GM23338 (cell line): ENCODE measurements around the gene IL6. TPM values are rescaled to one million over a fixed set of nuclear protein-coding genes. Genes with fewer than 3 reads are reported as not detected.

Experiments
- ATAC-seq: fragments of 200-7000 bp; cut with Tn5 transposase; 3 replicates; pipeline ENCODE4 v1.9.1; 2020
- DNase-seq: peaks from one replicate; pipeline ENCODE4 v3.0.0-alpha.2; 2015; ENCODE audit warnings: low spot score
- H2AFZ ChIP-seq: fragments of 200-600 bp; sonication (generic); 2 replicates; pipeline ENCODE4 v1.8.0; 2016; ENCODE audit warnings: antibody characterized with exemption, mild to moderate bottlenecking, moderate library complexity
- H3F3A ChIP-seq: fragments of 200-600 bp; sonication (generic); replicated peaks from 2 replicates; pipeline ENCODE4 v1.8.0; 2017; ENCODE audit warnings: antibody characterized with exemption, mixed run types, low read depth
- H3K27ac ChIP-seq: fragments of 200-600 bp; sonication (generic); 2 replicates; pipeline ENCODE4 v1.6.1; 2016; ENCODE audit warnings: low read depth
- H3K27me3 ChIP-seq: fragments of 200-600 bp; sonication (generic); 2 replicates; pipeline ENCODE4 v1.8.0; 2016; ENCODE audit warnings: mild to moderate bottlenecking, mixed run types, moderate library complexity; ENCODE audit not compliant: insufficient read depth
- H3K36me3 ChIP-seq: fragments of 200-600 bp; sonication (generic); 2 replicates; pipeline ENCODE4 v1.8.0; 2016; ENCODE audit warnings: mild to moderate bottlenecking; ENCODE audit not compliant: insufficient read depth
- H3K4me1 ChIP-seq: fragments of 200-600 bp; sonication (generic); 2 replicates; pipeline ENCODE4 v1.8.0; 2016; ENCODE audit warnings: mild to moderate bottlenecking, moderate library complexity; ENCODE audit not compliant: insufficient read depth
- H3K4me2 ChIP-seq: fragments of 200-600 bp; sonication (generic); 2 replicates; pipeline ENCODE4 v1.7.1; 2017; ENCODE audit warnings: mixed run types
- H3K4me3 ChIP-seq: fragments of 200-600 bp; sonication (generic); 2 replicates; pipeline ENCODE4 v1.6.1; 2016; ENCODE audit warnings: mixed run types
- H3K79me2 ChIP-seq: fragments of 200-600 bp; sonication (generic); replicated peaks from 2 replicates; pipeline ENCODE4 v1.8.0; 2017; ENCODE audit warnings: mild to moderate bottlenecking; ENCODE audit not compliant: insufficient read depth
- H3K9me2 ChIP-seq: fragments of 200-600 bp; sonication (generic); 2 replicates; pipeline ENCODE4 v1.8.0; 2017; ENCODE audit not compliant: insufficient read depth
- H4K20me1 ChIP-seq: fragments of 200-600 bp; sonication (generic); replicated peaks from 2 replicates; pipeline ENCODE4 v1.8.0; 2017; ENCODE audit warnings: mild to moderate bottlenecking; ENCODE audit not compliant: insufficient read depth
- H3K27ac Mint-ChIP-seq: 2 replicates; pipeline ENCODE4 v1.8.0; 2020; ENCODE audit warnings: inconsistent platforms, mild to moderate bottlenecking, moderate library complexity, mixed read lengths
- H3K27me3 Mint-ChIP-seq: 3 replicates; pipeline ENCODE4 v1.8.0; 2022; ENCODE audit warnings: low read depth, mild to moderate bottlenecking, moderate library complexity, mixed read lengths, inconsistent platforms; ENCODE audit not compliant: insufficient read depth, poor library complexity
- H3K36me3 Mint-ChIP-seq: 3 replicates; pipeline ENCODE4 v1.8.0; 2021; ENCODE audit warnings: low read depth, mild to moderate bottlenecking, inconsistent platforms, moderate library complexity, mixed read lengths
- H3K4me1 Mint-ChIP-seq: 3 replicates; pipeline ENCODE4 v1.8.0; 2020; ENCODE audit warnings: mild to moderate bottlenecking, inconsistent platforms, mixed read lengths
- H3K4me3 Mint-ChIP-seq: 3 replicates; pipeline ENCODE4 v1.8.0; 2021; ENCODE audit warnings: moderate library complexity, mild to moderate bottlenecking, inconsistent platforms, mixed read lengths
- H3K9me3 Mint-ChIP-seq: 3 replicates; pipeline ENCODE4 v1.8.0; 2020; ENCODE audit warnings: moderate library complexity, mild to moderate bottlenecking, inconsistent platforms, mixed read lengths
- CREB1 ChIP-seq: fragments of 250-450 bp; sonication (Bioruptor Pico); IDR thresholded peaks from 2 replicates; pipeline ENCODE4 v1.5.0; 2020; ENCODE audit warnings: low read depth, mild to moderate bottlenecking, moderate library complexity
- ETS1 ChIP-seq: IDR thresholded peaks from 2 replicates; pipeline ENCODE4 v1.6.1; 2016; ENCODE audit warnings: antibody characterized with exemption
- EZH2 ChIP-seq: fragments of 200-600 bp; sonication (generic); IDR thresholded peaks from one replicate; pipeline ENCODE4 v1.8.0; 2017; ENCODE audit warnings: antibody characterized with exemption, mild to moderate bottlenecking, low read depth; ENCODE audit not compliant: unreplicated experiment
- EZH2phosphoT487 ChIP-seq: fragments of 200-600 bp; sonication (generic); IDR thresholded peaks from one replicate; pipeline ENCODE4 v1.8.1; 2018; ENCODE audit warnings: antibody characterized with exemption; ENCODE audit not compliant: unreplicated experiment
- JUNB ChIP-seq: IDR thresholded peaks from one replicate; pipeline ENCODE4 v1.6.1; 2016; ENCODE audit warnings: antibody characterized with exemption; ENCODE audit not compliant: unreplicated experiment
- NANOG ChIP-seq: IDR thresholded peaks from 2 replicates; pipeline ENCODE4 v1.6.1; 2016; ENCODE audit warnings: antibody characterized with exemption, borderline replicate concordance
- POLR2AphosphoS5 ChIP-seq: IDR thresholded peaks from 2 replicates; pipeline ENCODE4 v1.6.1; 2016; ENCODE audit warnings: antibody characterized with exemption, low read depth
- STAT1 ChIP-seq: IDR thresholded peaks from one replicate; pipeline ENCODE4 v1.6.1; 2016; ENCODE audit warnings: antibody characterized with exemption; ENCODE audit not compliant: unreplicated experiment
- ZNF114 ChIP-seq: fragments of 250-450 bp; sonication (Bioruptor Pico); IDR thresholded peaks from 2 replicates; pipeline ENCODE4 v1.5.0; 2020; ENCODE audit warnings: mild to moderate bottlenecking, moderate library complexity
- ZNF331 ChIP-seq: fragments of 250-450 bp; sonication (Bioruptor Pico); IDR thresholded peaks from 2 replicates; pipeline ENCODE4 v1.5.0; 2020; ENCODE audit warnings: low read depth, mild to moderate bottlenecking, moderate library complexity
- ZNF462 ChIP-seq: fragments of 250-450 bp; sonication (Bioruptor Pico); IDR thresholded peaks from 2 replicates; pipeline ENCODE4 v1.5.0; 2020; ENCODE audit warnings: mild to moderate bottlenecking, moderate library complexity
- polyA plus RNA-seq: library from polyadenylated mRNA; unstranded; fragments of >200 nt; fragmentation: Nextera tagmentation; extraction: Ambion mirVana; gene quantifications from 2 replicates; pipeline ENCODE4 v1.2.1, GENCODE V29; 2016
- total RNA-seq: library from RNA; depleted of rRNA; stranded (reverse); fragments of >200 nt; shearing (Covaris generic); gene quantifications from 2 replicates; pipeline ENCODE4 v1.2.3, GENCODE V29; 2014
- TF ChIP-seq, protein P1 (sequence below), 2 experiments: fragments of 200-600 bp in 1 of 2; sonication (generic) in 1 of 2; conservative IDR thresholded peaks; 2 replicates each; pipeline versions ENCODE4 v1.5.1 to v1.6.1; 2016 to 2017; ENCODE audit warnings: antibody characterized with exemption in 2 of 2, low read depth in 2 of 2, mild to moderate bottlenecking in 2 of 2, moderate library complexity in 1 of 2
- TF ChIP-seq, protein P2 (sequence below): IDR thresholded peaks from one replicate; pipeline ENCODE4 v1.6.1; 2018; ENCODE audit warnings: antibody characterized with exemption; ENCODE audit not compliant: unreplicated experiment

The IL6 gene
- total and polyA plus RNA-seq, 2 experiments from 2014 or later, result 1.6 TPM; not detected in 1

- Histone ChIP-seq H3K9me2 (peaks cover 7% of the 10 kb centered on the region), H3K79me2 (no peaks in the 10 kb centered on the region), H4K20me1 (no peaks in the 10 kb centered on the region), H3K4me1 (no peaks in the 10 kb centered on the region), H3K4me3 (no peak overlapping the region), H3F3A (no peaks in the 10 kb centered on the region), H3K4me2 (no peak overlapping the region), H3K36me3 (no peaks in the 10 kb centered on the region), H2AFZ (no peak overlapping the region), H3K27me3 (no peaks in the 10 kb centered on the region), H3K27ac (no peak overlapping the region)
- Mint-ChIP-seq H3K4me1 (no peaks in the 10 kb centered on the region; the same call in 2 of the 3 replicates), H3K9me3 (no peaks in the 10 kb centered on the region), H3K27me3 (no peaks in the 10 kb centered on the region), H3K27ac (no peak overlapping the region), H3K4me3 (no peak overlapping the region), H3K36me3 (no peaks in the 10 kb centered on the region)
- ATAC-seq (no peak), DNase-seq (no peak)
- TF ChIP-seq POLR2AphosphoS5, result no peak
- TF ChIP-seq, protein P1, sequence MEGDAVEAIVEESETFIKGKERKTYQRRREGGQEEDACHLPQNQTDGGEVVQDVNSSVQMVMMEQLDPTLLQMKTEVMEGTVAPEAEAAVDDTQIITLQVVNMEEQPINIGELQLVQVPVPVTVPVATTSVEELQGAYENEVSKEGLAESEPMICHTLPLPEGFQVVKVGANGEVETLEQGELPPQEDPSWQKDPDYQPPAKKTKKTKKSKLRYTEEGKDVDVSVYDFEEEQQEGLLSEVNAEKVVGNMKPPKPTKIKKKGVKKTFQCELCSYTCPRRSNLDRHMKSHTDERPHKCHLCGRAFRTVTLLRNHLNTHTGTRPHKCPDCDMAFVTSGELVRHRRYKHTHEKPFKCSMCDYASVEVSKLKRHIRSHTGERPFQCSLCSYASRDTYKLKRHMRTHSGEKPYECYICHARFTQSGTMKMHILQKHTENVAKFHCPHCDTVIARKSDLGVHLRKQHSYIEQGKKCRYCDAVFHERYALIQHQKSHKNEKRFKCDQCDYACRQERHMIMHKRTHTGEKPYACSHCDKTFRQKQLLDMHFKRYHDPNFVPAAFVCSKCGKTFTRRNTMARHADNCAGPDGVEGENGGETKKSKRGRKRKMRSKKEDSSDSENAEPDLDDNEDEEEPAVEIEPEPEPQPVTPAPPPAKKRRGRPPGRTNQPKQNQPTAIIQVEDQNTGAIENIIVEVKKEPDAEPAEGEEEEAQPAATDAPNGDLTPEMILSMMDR (conservative IDR thresholded peaks at IDR 0.05; ENCODE audit: low read depth in 2 of 2), result no peak
- no peak for TF ChIP-seq EZH2
- TF ChIP-seq JUNB, result no peak
- no peak for TF ChIP-seq ZNF114 (CRISPR knock-in tag)
- no peak for TF ChIP-seq NANOG
- no peak for TF ChIP-seq EZH2phosphoT487
- TF ChIP-seq ZNF462, result no peak
- TF ChIP-seq, protein P2, sequence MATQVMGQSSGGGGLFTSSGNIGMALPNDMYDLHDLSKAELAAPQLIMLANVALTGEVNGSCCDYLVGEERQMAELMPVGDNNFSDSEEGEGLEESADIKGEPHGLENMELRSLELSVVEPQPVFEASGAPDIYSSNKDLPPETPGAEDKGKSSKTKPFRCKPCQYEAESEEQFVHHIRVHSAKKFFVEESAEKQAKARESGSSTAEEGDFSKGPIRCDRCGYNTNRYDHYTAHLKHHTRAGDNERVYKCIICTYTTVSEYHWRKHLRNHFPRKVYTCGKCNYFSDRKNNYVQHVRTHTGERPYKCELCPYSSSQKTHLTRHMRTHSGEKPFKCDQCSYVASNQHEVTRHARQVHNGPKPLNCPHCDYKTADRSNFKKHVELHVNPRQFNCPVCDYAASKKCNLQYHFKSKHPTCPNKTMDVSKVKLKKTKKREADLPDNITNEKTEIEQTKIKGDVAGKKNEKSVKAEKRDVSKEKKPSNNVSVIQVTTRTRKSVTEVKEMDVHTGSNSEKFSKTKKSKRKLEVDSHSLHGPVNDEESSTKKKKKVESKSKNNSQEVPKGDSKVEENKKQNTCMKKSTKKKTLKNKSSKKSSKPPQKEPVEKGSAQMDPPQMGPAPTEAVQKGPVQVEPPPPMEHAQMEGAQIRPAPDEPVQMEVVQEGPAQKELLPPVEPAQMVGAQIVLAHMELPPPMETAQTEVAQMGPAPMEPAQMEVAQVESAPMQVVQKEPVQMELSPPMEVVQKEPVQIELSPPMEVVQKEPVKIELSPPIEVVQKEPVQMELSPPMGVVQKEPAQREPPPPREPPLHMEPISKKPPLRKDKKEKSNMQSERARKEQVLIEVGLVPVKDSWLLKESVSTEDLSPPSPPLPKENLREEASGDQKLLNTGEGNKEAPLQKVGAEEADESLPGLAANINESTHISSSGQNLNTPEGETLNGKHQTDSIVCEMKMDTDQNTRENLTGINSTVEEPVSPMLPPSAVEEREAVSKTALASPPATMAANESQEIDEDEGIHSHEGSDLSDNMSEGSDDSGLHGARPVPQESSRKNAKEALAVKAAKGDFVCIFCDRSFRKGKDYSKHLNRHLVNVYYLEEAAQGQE, result no peak
- no peak for TF ChIP-seq ZNF331 (CRISPR knock-in tag)
- TF ChIP-seq STAT1, result no peak
- TF ChIP-seq CREB1 (CRISPR knock-in tag), result no peak
- TF ChIP-seq ETS1, result no peak
Measured at GRCh38 chr7:22781230-22781711, 54.3 kb downstream of the IL6 start.
